ENCODE data around the gene HLA-DPA1. TPM values are rescaled to one million over a fixed set of nuclear protein-coding genes. Genes with fewer than 3 reads are reported as not detected.
"Not testable (repeated sequence)": the region's sequence is repeated elsewhere in the genome, so short reads cannot be mapped to it uniquely, and the experiment has no call there.

HLA-DPA1 gene
- total RNA-seq, 1 donor from 2014 or later: 600 TPM

DNA sequence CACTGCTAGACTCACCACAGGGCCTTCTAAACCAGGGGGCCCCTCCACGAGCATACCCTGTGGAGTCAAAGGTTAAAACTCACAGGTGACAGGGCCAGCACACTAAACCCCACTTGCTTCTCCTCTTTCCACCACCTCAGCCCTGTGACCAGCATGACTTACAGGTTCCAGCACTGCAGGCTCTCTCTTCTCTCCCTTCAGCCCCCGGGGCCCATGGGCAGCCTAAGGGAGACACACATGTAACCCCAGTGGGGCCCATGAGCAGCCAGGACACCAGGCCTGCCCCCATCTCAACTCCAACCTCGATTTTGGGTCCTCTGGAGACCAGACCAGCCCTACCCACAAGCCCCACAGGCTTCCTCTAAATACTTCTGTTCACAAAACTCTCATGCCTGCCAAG, 30.3 kb upstream of the HLA-DPA1 start:
- H3K27ac ChIP-seq: no peak overlapping the region
- H3K36me3 ChIP-seq: no peaks in the 10 kb centered on the region
- no peak overlapping the region for H3K4me3 ChIP-seq
- TF ChIP-seq, protein P1, sequence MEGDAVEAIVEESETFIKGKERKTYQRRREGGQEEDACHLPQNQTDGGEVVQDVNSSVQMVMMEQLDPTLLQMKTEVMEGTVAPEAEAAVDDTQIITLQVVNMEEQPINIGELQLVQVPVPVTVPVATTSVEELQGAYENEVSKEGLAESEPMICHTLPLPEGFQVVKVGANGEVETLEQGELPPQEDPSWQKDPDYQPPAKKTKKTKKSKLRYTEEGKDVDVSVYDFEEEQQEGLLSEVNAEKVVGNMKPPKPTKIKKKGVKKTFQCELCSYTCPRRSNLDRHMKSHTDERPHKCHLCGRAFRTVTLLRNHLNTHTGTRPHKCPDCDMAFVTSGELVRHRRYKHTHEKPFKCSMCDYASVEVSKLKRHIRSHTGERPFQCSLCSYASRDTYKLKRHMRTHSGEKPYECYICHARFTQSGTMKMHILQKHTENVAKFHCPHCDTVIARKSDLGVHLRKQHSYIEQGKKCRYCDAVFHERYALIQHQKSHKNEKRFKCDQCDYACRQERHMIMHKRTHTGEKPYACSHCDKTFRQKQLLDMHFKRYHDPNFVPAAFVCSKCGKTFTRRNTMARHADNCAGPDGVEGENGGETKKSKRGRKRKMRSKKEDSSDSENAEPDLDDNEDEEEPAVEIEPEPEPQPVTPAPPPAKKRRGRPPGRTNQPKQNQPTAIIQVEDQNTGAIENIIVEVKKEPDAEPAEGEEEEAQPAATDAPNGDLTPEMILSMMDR (IDR thresholded peaks at IDR 0.05): no peak
- H3K4me1 ChIP-seq: no peaks in the 10 kb centered on the region
- ATAC-seq (no peak), DNase-seq (no peak)
- no peaks in the 10 kb centered on the region for H3K27me3 ChIP-seq (ENCODE audit: low read depth)
- intact Hi-C loops (cut with DNase I): no loop called here
- H3K9me3 ChIP-seq: peaks cover 15% of the 10 kb centered on the region

DNA sequence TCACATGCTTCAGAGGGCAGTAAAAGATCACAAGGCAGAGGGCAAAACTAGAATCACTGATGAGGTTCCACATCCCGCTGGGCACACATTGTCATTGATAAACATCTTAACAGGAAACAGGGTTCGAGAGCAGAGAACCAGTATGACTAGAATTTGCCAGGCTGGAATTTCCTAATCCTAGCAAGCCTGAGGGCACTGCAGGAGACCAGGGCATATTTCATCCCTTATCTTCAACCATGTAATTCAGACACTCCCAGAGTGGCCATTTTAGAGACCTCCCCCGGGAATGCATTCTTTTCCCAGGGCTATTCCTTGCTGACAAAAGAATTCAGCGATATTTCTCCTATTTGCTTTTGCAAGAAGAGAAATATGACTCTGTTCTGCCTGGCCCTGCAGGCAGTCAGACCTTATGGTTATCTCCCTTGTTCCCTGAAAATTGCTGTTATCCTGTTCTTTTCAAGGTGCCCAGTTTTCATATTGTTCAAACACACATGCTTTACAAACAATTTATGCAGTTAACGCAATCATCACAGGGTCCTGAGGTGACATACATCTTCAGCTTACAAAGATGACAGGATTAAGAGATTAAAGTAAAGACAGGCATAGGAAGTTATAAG, 27.8 kb upstream of the HLA-DPA1 start:
- intact Hi-C loops (cut with DNase I); H3K4me3 ChIP-seq; H3K36me3 ChIP-seq; H3K27ac ChIP-seq; H3K4me1 ChIP-seq; DNase-seq; H3K27me3 ChIP-seq (ENCODE audit: low read depth); ATAC-seq: not testable (repeated sequence)
- peaks cover 15% of the 10 kb centered on the region for H3K9me3 ChIP-seq

DNA sequence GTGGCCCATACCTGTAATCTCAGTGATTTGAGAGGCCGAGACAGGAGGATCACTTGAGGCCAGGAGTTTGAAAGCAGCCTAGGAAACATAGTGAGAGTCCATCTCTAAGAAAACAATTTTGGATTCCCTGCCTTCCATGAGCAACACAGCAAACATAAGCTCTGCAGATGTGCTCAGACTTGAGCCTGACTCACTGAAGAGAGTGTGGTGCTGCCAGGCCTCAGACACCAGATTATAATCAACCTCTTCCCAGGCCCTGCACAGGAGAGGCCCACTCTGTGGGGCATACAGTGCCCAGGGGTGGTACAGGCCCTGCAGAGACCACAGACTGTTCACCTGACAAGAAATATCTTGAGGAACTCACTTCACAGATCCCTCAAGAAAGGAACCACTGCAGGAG, 22.2 kb upstream of the HLA-DPA1 start:
- intact Hi-C loops (cut with DNase I): no loop called here
- Histone ChIP-seq H3K27me3 (ENCODE audit: low read depth) (peaks cover 12% of the 10 kb centered on the region), H3K4me1 (no peaks in the 10 kb centered on the region), H3K36me3 (no peaks in the 10 kb centered on the region), H3K4me3 (no peak overlapping the region), H3K27ac (no peak overlapping the region), H3K9me3 (peaks cover 9% of the 10 kb centered on the region)
- TF ChIP-seq, protein P1 (IDR thresholded peaks at IDR 0.05): no peak
- DNase-seq (no peak), ATAC-seq (no peak)

DNA sequence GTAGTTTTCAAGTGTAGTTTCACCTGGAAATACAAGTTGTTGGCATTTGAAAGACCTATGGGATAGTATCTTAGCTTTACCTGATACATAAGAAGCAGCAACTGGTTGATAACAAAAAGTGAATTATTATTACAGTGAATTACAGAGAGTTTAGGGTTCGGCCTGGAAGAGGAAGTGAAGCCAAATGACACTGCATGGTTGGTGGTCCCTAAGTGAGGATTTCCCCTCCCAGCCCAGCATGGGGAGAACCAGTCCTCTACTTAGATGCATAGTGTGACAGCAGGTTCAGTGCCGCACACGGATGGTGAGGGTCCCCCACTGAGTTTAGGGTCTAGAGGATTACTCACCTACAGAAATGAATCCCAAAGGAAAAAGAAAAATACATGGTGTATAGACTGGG, 20.4 kb upstream of the HLA-DPA1 start:
- Histone ChIP-seq H3K4me3 (no peak overlapping the region), H3K9me3 (no peaks in the 10 kb centered on the region), H3K27me3 (ENCODE audit: low read depth) (peaks cover 12% of the 10 kb centered on the region), H3K36me3 (no peaks in the 10 kb centered on the region), H3K4me1 (no peaks in the 10 kb centered on the region), H3K27ac (no peak overlapping the region)
- ATAC-seq: no peak
- no peak for DNase-seq
- TF ChIP-seq, protein P1 (IDR thresholded peaks at IDR 0.05): no peak
- intact Hi-C loops (cut with DNase I): no loop called here

DNA sequence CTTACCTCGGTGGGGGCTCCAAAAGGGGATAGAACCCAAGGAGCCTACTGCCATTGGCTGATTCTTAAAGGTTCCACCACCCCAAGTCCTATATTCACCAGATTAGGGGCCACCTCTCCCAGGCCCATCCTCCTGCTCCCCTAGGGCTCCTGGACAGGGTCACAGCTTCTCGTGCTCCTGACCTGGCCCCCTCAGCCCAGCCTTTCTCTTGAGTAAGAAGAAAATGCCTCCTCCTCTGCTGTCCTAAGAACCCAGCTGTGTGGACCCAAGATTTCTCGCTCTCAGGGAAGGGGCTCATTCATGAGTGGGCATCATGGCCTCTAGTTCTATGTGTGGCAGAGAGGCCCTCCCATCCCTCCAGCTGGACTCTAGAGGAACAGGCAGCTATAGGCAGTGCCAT, 18.9 kb upstream of the HLA-DPA1 start:
- intact Hi-C loops (cut with DNase I): no loop called here
- peaks cover 9% of the 10 kb centered on the region for H3K36me3 ChIP-seq
- H3K9me3 ChIP-seq: no peaks in the 10 kb centered on the region
- H3K4me1 ChIP-seq: no peaks in the 10 kb centered on the region
- no peak overlapping the region for H3K27ac ChIP-seq
- no peak overlapping the region for H3K4me3 ChIP-seq
- H3K27me3 ChIP-seq (ENCODE audit: low read depth): peaks cover 12% of the 10 kb centered on the region
- no peak for ATAC-seq
- TF ChIP-seq, protein P1 (IDR thresholded peaks at IDR 0.05): no peak
- no peak for DNase-seq

DNA sequence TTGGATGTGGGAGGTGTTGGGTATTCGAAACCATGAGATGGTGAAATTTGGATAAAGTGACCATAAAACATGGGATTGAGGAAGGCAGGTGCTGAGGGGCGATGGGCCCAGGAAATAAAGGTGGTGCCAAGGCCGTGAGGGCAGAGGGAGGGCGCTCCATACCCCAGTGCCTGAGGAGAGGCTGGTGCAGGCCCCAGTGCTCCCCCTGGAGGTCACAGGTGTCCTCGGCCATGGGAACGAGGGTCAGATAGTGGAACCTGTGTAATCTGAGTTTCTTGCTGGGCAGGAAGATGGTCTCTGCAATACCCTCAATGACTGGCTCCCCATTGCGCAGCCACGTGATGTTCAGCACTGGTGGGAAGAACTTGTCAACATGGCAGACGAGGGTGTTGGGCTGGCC, 18.5 kb upstream of the HLA-DPA1 start:
- Histone ChIP-seq H3K9me3 (no peaks in the 10 kb centered on the region), H3K36me3 (peaks cover 13% of the 10 kb centered on the region), H3K4me1 (no peaks in the 10 kb centered on the region), H3K4me3 (no peak overlapping the region), H3K27me3 (ENCODE audit: low read depth) (peaks cover 12% of the 10 kb centered on the region), H3K27ac (no peak overlapping the region)
- intact Hi-C loops (cut with DNase I): no loop called here
- TF ChIP-seq, protein P1 (IDR thresholded peaks at IDR 0.05): peak; percentile 76
- DNase-seq (peak; percentile 73), ATAC-seq (peak; percentile 90)

Measured in lower lobe of right lung (tissue), 2 donors.